Loucy (cell line): ENCODE results near the gene FBXO31.

Experiments
- H2AFZ ChIP-seq: fragments of 200-600 bp; sonication (generic); 2 replicates; pipeline ENCODE4 v1.6.0; 2016; ENCODE audit warnings: antibody characterized with exemption, mild to moderate bottlenecking, low read length, moderate library complexity
- H3F3A ChIP-seq: fragments of 200-600 bp; 2 replicates; pipeline ENCODE4 v1.6.0; 2016; ENCODE audit warnings: antibody characterized with exemption, low read depth, mild to moderate bottlenecking
- H3K27me3 ChIP-seq: fragments of 200-600 bp; sonication (generic); 2 replicates; pipeline ENCODE4 v1.6.1; 2014; ENCODE audit warnings: low read length, mild to moderate bottlenecking; ENCODE audit not compliant: insufficient read depth, poor library complexity, severe bottlenecking
- H3K36me3 ChIP-seq: fragments of 200-600 bp; sonication (generic); 2 replicates; pipeline ENCODE4 v1.6.1; 2016; ENCODE audit warnings: low read length; ENCODE audit not compliant: insufficient read depth
- H3K4me1 ChIP-seq: fragments of 200-600 bp; sonication (generic); 2 replicates; pipeline ENCODE4 v1.5.1; 2014; ENCODE audit warnings: low read length, mild to moderate bottlenecking; ENCODE audit not compliant: insufficient read depth, poor library complexity, severe bottlenecking
- H3K4me2 ChIP-seq: fragments of 200-600 bp; sonication (generic); 2 replicates; pipeline ENCODE4 v1.6.0; 2014; ENCODE audit warnings: antibody characterized with exemption, low read length, low read depth, mild to moderate bottlenecking; ENCODE audit not compliant: poor library complexity, severe bottlenecking
- H3K4me3 ChIP-seq: fragments of 200-600 bp; sonication (generic); 2 replicates; pipeline ENCODE4 v1.5.1; 2014; ENCODE audit warnings: low read length, mild to moderate bottlenecking, mixed read lengths; ENCODE audit not compliant: poor library complexity, severe bottlenecking
- H3K79me2 ChIP-seq: fragments of 200-600 bp; sonication (generic); 2 replicates; pipeline ENCODE4 v1.6.1; 2014; ENCODE audit warnings: low read length; ENCODE audit not compliant: insufficient read depth
- H3K9ac ChIP-seq: fragments of 200-600 bp; sonication (generic); 2 replicates; pipeline ENCODE4 v1.6.0; 2014; ENCODE audit warnings: mild to moderate bottlenecking, low read depth, low read length, moderate library complexity; ENCODE audit not compliant: poor library complexity, severe bottlenecking
- H3K9me2 ChIP-seq: fragments of 200-600 bp; sonication (generic); replicated peaks from 2 replicates; pipeline ENCODE4 v1.6.1; 2016; ENCODE audit warnings: low read depth, low read length, mixed read lengths
- H3K9me3 ChIP-seq: fragments of 200-600 bp; sonication (generic); 2 replicates; pipeline ENCODE4 v1.6.1; 2014; ENCODE audit warnings: mild to moderate bottlenecking, antibody characterized with exemption, low read length, low read depth; ENCODE audit not compliant: insufficient read depth
- H4K20me1 ChIP-seq: fragments of 200-600 bp; sonication (generic); 2 replicates; pipeline ENCODE4 v1.6.0; 2014; ENCODE audit warnings: antibody characterized with exemption, low read length, mild to moderate bottlenecking; ENCODE audit not compliant: insufficient read depth, poor library complexity, severe bottlenecking
- CTCF ChIP-seq: fragments of 200-600 bp; sonication (generic); conservative IDR thresholded peaks from 2 replicates; pipeline ENCODE4 v1.5.1; 2014; ENCODE audit warnings: mild to moderate bottlenecking, antibody characterized with exemption, low read length
- EZH2phosphoT487 ChIP-seq: fragments of 200-600 bp; IDR thresholded peaks from 2 replicates; pipeline ENCODE4 v1.6.1; 2018; ENCODE audit warnings: antibody characterized with exemption, mild to moderate bottlenecking, moderate library complexity, borderline replicate concordance

Gene FBXO31

GRCh38 chr16:87304951-87305350, 78.6 kb downstream of the FBXO31 start:
- no peaks in the 10 kb centered on the region for H3K79me2 ChIP-seq
- H3K9ac ChIP-seq, result no peak overlapping the region
- TF ChIP-seq EZH2phosphoT487 (no peak), CTCF (no peak)
- H3K27me3 ChIP-seq, result no peaks in the 10 kb centered on the region
- H3F3A ChIP-seq, result no peaks in the 10 kb centered on the region
- H4K20me1 ChIP-seq, result no peaks in the 10 kb centered on the region
- no peak overlapping the region for H3K4me2 ChIP-seq
- H3K36me3 ChIP-seq, result no peaks in the 10 kb centered on the region
- no peaks in the 10 kb centered on the region for H3K9me2 ChIP-seq
- H3K4me3 ChIP-seq, result no peak overlapping the region
- peaks cover 17% of the 10 kb centered on the region for H3K4me1 ChIP-seq
- no peaks in the 10 kb centered on the region for H3K9me3 ChIP-seq
- H2AFZ ChIP-seq, result no peak overlapping the region

DNA sequence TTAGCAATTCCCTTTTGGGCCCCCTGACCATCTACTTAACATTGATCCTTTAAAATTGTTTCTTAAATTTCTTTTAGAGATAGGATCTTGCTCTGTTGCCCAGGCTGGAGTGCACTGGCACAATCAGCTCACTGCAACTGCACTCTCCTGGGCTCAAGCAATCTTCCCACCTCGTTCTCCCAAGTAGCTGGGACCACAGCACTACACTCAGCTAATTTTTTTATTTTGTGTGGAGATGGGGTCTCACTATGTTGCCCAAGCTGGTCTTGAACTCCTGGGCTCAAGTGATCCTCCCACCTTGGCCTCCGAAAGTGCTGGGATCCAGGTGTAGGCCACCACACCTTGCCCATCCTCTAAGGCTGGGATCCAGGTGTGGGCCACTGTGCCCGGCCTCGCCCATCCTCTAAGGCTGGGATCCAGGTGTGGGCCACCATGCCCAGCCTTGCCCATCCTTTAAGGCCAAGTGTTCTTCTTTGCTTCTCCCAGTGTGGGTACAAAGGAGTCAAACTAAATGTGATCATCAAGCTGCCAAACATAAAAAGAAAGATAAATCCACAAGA, 79.5 kb downstream of the FBXO31 start:
- H3K4me2 ChIP-seq, result peak overlapping the region; percentile 56
- H3K9me2 ChIP-seq, result no peaks in the 10 kb centered on the region
- peak overlapping the region; percentile 15 for H3K4me3 ChIP-seq
- peaks cover 17% of the 10 kb centered on the region for H3K4me1 ChIP-seq
- H4K20me1 ChIP-seq, result no peaks in the 10 kb centered on the region
- H3K36me3 ChIP-seq, result no peaks in the 10 kb centered on the region
- no peaks in the 10 kb centered on the region for H3K27me3 ChIP-seq
- no peaks in the 10 kb centered on the region for H3K9me3 ChIP-seq
- TF ChIP-seq CTCF (no peak), EZH2phosphoT487 (no peak)
- H2AFZ ChIP-seq, result no peak overlapping the region
- H3F3A ChIP-seq, result no peaks in the 10 kb centered on the region
- no peaks in the 10 kb centered on the region for H3K79me2 ChIP-seq
- H3K9ac ChIP-seq, result peak overlapping the region; percentile 32

GRCh38 chr16:87303431-87303930, 80.1 kb downstream of the FBXO31 start:
- TF ChIP-seq CTCF (no peak), EZH2phosphoT487 (no peak)
- H3K9me2 ChIP-seq, result no peaks in the 10 kb centered on the region
- no peaks in the 10 kb centered on the region for H3K79me2 ChIP-seq
- peak overlapping the region; percentile 15 for H3K4me3 ChIP-seq
- H3F3A ChIP-seq, result no peaks in the 10 kb centered on the region
- peak overlapping the region; percentile 32 for H3K9ac ChIP-seq
- H3K4me2 ChIP-seq, result peak overlapping the region; percentile 56
- no peaks in the 10 kb centered on the region for H3K9me3 ChIP-seq
- H4K20me1 ChIP-seq, result no peaks in the 10 kb centered on the region
- no peaks in the 10 kb centered on the region for H3K36me3 ChIP-seq
- H2AFZ ChIP-seq, result no peak overlapping the region
- H3K27me3 ChIP-seq, result no peaks in the 10 kb centered on the region
- peaks cover 17% of the 10 kb centered on the region for H3K4me1 ChIP-seq
